Measurements from ENCODE around the gene NT5M.
A peak's percentile ranks its signal among the peaks of the same experiment; 100 is the strongest.

The NT5M gene

DNA sequence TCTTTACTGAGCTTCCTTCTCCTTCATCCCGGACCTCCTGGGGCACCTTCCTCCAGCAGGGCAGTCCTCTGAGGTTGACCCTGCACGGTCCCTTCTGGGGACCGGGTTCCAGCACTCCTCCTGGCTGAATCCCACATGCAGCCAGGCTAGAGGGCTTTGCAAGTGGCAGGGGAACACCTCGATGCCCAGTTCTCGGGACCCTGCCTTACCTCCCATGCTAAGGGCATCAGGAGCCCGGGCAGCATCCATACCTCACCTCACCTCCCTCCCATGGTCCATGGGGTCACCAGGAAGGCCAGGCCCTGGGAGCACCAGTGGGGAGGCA is 81.1 kb downstream of the NT5M start:
- no peak for TF ChIP-seq POLR2AphosphoS5 (IDR thresholded peaks at IDR 0.05; ENCODE audit: low read depth, low read length)
- no peak for TF ChIP-seq TAF1 (IDR thresholded peaks at IDR 0.05; ENCODE audit: borderline replicate concordance, low read depth, low read length)
- TF ChIP-seq POLR2A (IDR thresholded peaks at IDR 0.05; ENCODE audit: low read depth, low read length), result no peak
- DNase-seq (ENCODE audit: insufficient read length), result no peak
- no peak for FAIRE-seq

DNA sequence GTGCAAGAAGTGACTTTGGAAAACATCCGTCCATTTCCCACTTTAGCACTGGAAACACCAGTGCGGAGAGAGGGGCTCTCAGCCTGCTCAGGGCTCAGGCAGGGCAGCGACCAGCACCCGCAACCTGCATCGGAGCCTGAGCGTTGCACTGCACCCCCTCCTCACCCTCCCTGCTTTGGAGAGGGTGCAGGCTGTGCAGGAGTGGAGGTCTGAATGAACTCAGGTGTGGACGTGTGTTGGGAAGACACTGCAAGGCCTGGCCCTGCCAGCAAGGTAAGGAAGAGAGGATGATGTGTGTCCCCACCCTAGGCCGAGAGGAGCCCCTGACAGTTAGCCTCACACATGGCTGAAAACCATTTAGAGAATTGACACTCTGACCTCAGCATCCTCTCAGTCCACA is 81.8 kb downstream of the NT5M start:
- TF ChIP-seq POLR2AphosphoS5 (IDR thresholded peaks at IDR 0.05; ENCODE audit: low read depth, low read length) (no peak), POLR2A (IDR thresholded peaks at IDR 0.05; ENCODE audit: low read depth, low read length) (no peak), TAF1 (IDR thresholded peaks at IDR 0.05; ENCODE audit: borderline replicate concordance, low read depth, low read length) (no peak)
- no peak for FAIRE-seq
- no peak for DNase-seq (ENCODE audit: insufficient read length)

DNA sequence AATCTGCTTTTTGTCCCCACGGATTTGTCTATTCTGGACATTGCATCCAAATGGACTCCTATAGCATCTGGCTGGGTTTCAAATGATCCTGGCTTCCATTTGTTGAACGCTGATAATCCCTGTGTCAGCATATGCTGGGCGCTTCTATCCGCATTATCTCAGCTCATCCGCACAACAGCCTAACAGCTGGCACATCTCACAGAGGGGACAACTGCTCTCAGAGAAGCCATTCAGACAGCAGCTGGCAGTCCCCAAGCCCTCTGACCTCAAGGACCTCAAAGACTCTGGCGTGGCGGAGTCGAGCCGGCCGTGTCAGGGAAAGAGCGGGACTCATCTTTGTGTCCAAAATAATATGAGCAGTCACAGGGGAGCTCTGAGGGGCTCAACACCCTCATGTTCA is 82.3 kb downstream of the NT5M start:
- TF ChIP-seq POLR2A (IDR thresholded peaks at IDR 0.05; ENCODE audit: low read depth, low read length), result no peak
- TF ChIP-seq POLR2AphosphoS5 (IDR thresholded peaks at IDR 0.05; ENCODE audit: low read depth, low read length), result no peak
- no peak for TF ChIP-seq TAF1 (IDR thresholded peaks at IDR 0.05; ENCODE audit: borderline replicate concordance, low read depth, low read length)
- FAIRE-seq, result no peak
- no peak for DNase-seq (ENCODE audit: insufficient read length)

DNA sequence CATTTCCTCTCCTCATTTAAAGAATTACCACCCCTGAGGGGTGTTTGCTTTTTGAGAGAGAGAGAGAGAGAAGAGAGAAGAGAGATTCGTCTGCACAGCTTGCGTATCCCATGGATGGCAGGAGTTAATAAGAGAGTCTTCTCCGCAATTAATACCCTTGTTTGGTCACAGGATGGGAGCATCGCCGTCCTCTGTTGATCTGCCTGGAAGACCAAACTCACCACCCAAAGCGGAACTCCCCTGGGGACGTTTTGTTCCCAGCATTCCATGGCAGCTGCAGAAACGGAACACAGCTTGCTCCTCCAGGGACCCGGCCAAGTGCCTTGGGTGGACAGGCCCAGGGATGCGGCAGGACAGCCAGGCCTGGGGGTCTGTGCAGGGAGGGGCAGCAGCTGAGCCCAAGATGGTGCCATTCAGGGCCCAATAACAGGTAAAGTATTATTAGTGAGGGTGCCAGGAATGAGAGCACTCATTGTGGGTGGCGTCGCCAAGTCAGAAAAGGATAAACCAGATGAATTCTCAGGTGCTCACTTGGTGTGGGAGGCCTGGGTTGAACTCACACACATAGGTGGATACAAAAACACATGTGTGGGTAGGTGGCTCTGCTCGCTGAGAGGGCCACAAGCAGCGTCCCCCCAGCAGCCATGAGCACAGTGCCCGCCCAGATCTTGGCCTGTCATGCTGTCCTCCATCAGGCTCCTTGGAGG is 83.1 kb downstream of the NT5M start:
- TF ChIP-seq TAF1 (IDR thresholded peaks at IDR 0.05; ENCODE audit: borderline replicate concordance, low read depth, low read length) (no peak), POLR2AphosphoS5 (IDR thresholded peaks at IDR 0.05; ENCODE audit: low read depth, low read length) (no peak), POLR2A (IDR thresholded peaks at IDR 0.05; ENCODE audit: low read depth, low read length) (no peak)
- FAIRE-seq, result no peak

DNA sequence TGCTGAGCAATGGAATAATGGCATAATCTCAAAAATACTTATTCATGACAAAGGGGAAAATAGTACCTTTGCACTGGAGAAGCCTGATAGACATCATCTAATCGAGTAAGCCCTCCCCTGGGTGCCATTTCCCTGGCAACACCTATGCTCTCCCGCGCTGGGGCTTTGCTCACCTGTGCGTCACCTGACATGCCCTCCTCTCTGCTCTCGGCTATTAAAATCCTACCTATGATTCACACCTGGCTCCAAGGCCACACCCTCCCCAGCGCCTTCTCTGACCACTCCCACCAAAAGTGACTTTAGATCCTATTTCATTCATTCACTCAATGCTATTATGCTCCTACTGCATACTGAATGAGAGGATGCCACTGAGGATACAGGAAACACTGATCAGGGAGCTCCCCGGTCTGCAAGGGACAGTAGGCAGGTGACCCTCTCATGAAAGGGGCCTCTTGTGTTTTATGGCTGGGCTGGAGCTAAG is 83.9 kb downstream of the NT5M start:
- FAIRE-seq, result no peak
- no peak for DNase-seq (ENCODE audit: insufficient read length)
- TF ChIP-seq POLR2A (IDR thresholded peaks at IDR 0.05; ENCODE audit: low read depth, low read length), result no peak
- TF ChIP-seq TAF1 (IDR thresholded peaks at IDR 0.05; ENCODE audit: borderline replicate concordance, low read depth, low read length), result no peak
- TF ChIP-seq POLR2AphosphoS5 (IDR thresholded peaks at IDR 0.05; ENCODE audit: low read depth, low read length), result no peak

More for the DNA sequence above, 83.1 kb downstream of the NT5M start:
- DNase-seq (ENCODE audit: insufficient read length), result no peak

DNA sequence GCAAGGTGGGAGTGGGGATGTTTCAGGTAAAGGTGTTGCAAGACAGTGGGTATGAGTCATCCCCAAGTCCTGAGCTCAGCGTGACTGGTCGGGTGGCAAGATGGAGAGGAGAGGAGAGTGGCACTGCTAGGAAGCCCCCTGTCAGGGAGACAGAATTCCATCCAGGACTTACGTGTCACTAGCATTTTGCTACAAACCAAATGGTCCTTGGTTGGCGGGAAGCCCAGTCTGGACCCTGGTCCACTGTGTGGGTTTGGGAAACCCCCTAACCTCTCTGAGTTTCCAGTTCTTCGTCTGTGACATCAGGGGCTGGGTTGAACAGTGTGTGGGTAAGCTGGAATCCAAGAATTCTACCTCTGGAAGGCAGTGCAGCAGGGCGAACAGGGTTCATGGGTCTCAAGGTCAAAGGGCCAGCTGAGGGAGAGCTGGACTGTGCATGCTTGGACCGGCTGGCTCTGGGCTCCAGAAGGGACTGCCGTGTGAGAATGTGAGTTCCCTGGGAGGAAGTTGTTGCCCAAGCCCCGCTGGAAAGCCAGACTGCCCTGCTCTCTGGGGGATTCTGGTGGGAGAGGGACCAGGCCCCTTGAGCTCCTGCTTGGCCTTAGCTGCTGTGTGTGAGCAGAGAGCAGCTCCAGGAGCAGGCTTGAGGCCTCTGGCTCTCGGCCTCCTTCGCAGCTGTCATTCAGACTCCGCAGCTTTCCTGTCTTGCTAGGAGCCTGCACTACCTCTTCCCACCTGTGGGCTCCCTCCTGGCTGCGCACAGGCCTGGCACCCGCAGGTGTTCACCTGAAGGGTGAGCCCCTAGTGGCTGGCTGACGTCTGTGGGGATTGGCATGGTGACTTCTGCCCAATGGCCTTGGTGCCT is 84.6 kb downstream of the NT5M start:
- TF ChIP-seq POLR2A (IDR thresholded peaks at IDR 0.05; ENCODE audit: low read depth, low read length), result no peak
- no peak for TF ChIP-seq TAF1 (IDR thresholded peaks at IDR 0.05; ENCODE audit: borderline replicate concordance, low read depth, low read length)
- no peak for TF ChIP-seq POLR2AphosphoS5 (IDR thresholded peaks at IDR 0.05; ENCODE audit: low read depth, low read length)
- no peak for FAIRE-seq

DNA sequence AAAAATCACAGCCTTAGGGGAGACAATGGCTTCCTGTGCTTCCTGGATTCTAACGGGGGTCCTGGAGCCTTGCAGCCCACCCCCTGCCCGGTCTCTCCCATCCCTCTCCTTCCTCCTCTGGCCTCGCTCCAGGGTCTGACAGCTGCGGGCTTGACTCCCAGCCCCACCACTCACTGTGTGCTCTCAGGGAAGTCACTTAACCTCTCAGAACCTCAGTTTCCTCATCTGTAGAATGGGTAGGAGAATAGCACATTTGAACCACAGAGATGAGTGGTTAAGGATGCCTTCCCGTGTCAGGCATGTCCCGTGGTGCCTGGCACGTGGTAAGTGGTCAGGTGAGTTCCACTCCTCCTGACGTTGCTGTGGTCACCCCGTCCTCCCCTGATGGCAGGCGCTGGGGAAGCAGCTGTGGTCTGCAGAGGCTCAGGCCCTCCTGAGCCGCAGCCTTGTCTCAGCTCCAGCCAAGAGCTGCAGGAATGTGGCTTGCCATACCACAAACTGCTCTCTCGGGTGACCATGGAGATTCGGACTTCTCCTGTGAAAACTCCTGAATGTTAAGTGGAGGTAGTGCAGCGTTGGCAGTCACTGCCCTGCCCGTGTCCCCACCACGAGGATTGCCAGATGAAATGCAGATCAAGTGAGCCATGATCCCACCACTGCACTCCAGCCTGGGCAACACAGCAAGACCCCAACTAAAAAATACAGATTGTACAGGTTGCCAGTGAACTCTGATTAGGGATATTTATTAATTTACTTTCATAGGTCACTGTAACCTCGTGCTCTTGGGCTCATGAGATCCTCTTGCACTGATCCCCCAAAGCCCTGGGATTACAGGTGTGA is 85.7 kb downstream of the NT5M start:
- FAIRE-seq (no peak), DNase-seq (ENCODE audit: insufficient read length) (no peak)
- TF ChIP-seq POLR2AphosphoS5 (IDR thresholded peaks at IDR 0.05; ENCODE audit: low read depth, low read length), result no peak

More for the DNA sequence above, 84.6 kb downstream of the NT5M start:
- no peak for DNase-seq (ENCODE audit: insufficient read length)

DNA sequence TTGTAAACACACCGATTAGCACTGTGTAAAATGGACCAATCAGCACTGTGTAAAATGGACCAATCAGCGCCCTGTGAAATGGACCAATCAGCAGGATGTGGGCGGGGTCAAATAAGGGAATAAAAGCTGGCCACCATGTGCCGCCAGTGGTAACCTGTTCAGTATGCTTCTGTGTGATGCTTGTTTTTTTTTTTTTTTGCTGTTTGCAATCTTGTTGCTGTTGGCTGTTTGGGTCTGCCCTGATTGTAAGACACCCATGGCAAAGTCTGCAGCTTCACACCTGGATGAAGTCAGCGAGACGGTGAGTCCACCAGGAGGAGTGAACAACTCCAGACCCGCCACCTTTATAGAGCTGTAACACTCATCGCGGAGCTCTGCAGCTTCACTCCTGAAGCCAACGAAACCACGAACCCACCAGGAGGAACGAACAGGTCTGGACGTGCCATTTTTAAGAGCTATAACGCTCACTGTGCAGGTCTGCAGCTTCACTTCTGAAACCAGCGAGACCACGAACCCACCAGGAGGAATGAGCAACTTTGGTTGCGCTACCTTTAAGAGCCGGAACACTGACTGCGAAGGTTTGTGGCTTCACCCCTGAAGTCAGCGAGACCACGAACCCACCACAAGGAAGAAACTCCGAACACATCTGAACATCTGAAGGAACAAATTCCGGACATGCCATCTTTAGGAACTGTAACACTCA is 88.6 kb downstream of the NT5M start:
- FAIRE-seq (peak; percentile 83), DNase-seq (ENCODE audit: insufficient read length) (no peak)
- TF ChIP-seq TAF1 (IDR thresholded peaks at IDR 0.05; ENCODE audit: borderline replicate concordance, low read depth, low read length) (no peak), POLR2A (IDR thresholded peaks at IDR 0.05; ENCODE audit: low read depth, low read length) (peak; percentile 36; the same call in 1 of the 2 replicates), POLR2AphosphoS5 (IDR thresholded peaks at IDR 0.05; ENCODE audit: low read depth, low read length) (no peak)

DNA sequence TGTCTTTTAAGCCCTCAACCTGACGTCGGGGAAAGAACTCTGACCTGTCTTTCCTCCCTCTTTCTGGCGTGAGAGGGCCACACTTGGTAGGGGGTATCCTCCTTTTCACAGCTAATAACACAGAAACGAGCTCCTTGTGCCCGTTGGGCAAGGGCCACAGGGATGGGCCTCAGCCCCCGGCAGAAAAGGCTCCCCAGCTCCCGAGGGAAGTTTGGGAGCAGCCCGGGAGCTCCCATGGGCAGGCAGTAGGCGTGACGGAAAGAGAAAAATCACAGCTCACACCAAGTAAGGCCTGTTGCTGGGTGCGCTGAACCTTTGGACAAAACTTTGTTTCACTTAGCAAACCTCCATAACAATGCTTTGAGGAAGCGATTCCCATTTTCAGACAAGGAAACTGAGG is 90.8 kb downstream of the NT5M start:
- no peak for FAIRE-seq
- no peak for DNase-seq (ENCODE audit: insufficient read length)
- no peak for TF ChIP-seq POLR2AphosphoS5 (IDR thresholded peaks at IDR 0.05; ENCODE audit: low read depth, low read length)
- TF ChIP-seq TAF1 (IDR thresholded peaks at IDR 0.05; ENCODE audit: borderline replicate concordance, low read depth, low read length), result no peak
- no peak for TF ChIP-seq POLR2A (IDR thresholded peaks at IDR 0.05; ENCODE audit: low read depth, low read length)

DNA sequence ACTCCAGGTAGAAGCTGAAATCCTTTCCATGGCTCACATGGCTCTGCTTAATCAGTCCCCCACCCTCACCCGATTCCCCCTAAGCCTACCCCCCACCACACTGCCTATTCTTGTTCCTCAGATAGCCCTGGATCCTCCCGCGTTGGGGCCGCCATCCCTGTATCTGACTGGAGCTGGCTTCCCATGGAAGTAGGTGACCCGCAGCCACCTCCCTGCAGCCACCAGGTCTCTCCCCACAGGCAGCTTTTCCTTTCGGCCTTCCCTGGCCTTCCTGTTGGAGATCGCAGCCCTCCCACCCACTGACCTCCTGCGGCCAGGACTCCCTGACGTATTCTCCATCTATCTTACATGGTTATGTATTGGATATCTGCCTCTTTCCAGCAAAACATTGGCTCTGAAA is 91.3 kb downstream of the NT5M start:
- no peak for FAIRE-seq

More for the DNA sequence above, 91.3 kb downstream of the NT5M start:
- no peak for TF ChIP-seq TAF1 (IDR thresholded peaks at IDR 0.05; ENCODE audit: borderline replicate concordance, low read depth, low read length)
- TF ChIP-seq POLR2AphosphoS5 (IDR thresholded peaks at IDR 0.05; ENCODE audit: low read depth, low read length), result no peak
- TF ChIP-seq POLR2A (IDR thresholded peaks at IDR 0.05; ENCODE audit: low read depth, low read length), result no peak
- DNase-seq (ENCODE audit: insufficient read length), result no peak
